Testis (tissue), 2 donors: ENCODE measurements around the gene HLF.

Experiments used
- CTCF ChIP-seq, 3 experiments: fragments of 450-650 bp in 2 of 3; fragments of 200-600 bp in 1 of 3; sonication (generic) in 1 of 3; IDR thresholded peaks; one replicate each; pipeline ENCODE4 v1.5.1; 2016 to 2019; ENCODE audit warnings: antibody characterized with exemption in 3 of 3, mild to moderate bottlenecking in 2 of 3, moderate library complexity in 1 of 3
- POLR2A ChIP-seq: fragments of 450-650 bp; IDR thresholded peaks from one replicate; pipeline ENCODE4 v1.6.1; 2017; ENCODE audit warnings: antibody characterized with exemption, mild to moderate bottlenecking, moderate library complexity

- no peak for TF ChIP-seq CTCF (IDR thresholded peaks at IDR 0.05)
- TF ChIP-seq POLR2A = no peak
These were observed 55.3 kb downstream of the HLF start for GRCh38 chr17:55319933-55320593.
